HEK293T (cell line): Measurements from ENCODE around the gene OPHN1.

Experiments
- CTCF ChIA-PET: fragments of 350-600 bp; formaldehyde crosslinking; extraction: SDS; loops from one replicate; lab custom pipeline; 2021; ENCODE audit warnings: antibody characterized with exemption, inconsistent platforms; lab: Yijun Ruan, JAX
- POLR2A ChIA-PET: fragments of 350-600 bp; formaldehyde crosslinking; extraction: SDS; loops from one replicate; lab custom pipeline; 2020; ENCODE audit warnings: antibody characterized with exemption, inconsistent platforms; lab: Yijun Ruan, JAX
- DNase-seq: peaks from one replicate; pipeline ENCODE4 v3.0.0; 2012; ENCODE audit warnings: mixed read lengths; ENCODE audit errors: extremely low spot score
- ARNT ChIP-seq: fragments of 450-650 bp; IDR thresholded peaks from 2 replicates; pipeline ENCODE4 v1.6.1; 2017; ENCODE audit warnings: mild to moderate bottlenecking
- BHLHE40 ChIP-seq: fragments of 450-650 bp; IDR thresholded peaks from 2 replicates; pipeline ENCODE4 v1.6.1; 2016; ENCODE audit warnings: mild to moderate bottlenecking, moderate library complexity, borderline replicate concordance
- CTBP1 ChIP-seq: fragments of 450-650 bp; IDR thresholded peaks from 2 replicates; pipeline ENCODE4 v1.6.1; 2016; ENCODE audit warnings: borderline replicate concordance
- ELF4 ChIP-seq: fragments of 450-650 bp; IDR thresholded peaks from 2 replicates; pipeline ENCODE4 v1.6.1; 2017; ENCODE audit warnings: antibody characterized with exemption
- FOXA1 ChIP-seq: fragments of 450-650 bp; IDR thresholded peaks from 2 replicates; pipeline ENCODE4 v1.6.1; 2016; ENCODE audit warnings: mild to moderate bottlenecking
- FOXK2 ChIP-seq: fragments of 450-650 bp; IDR thresholded peaks from 2 replicates; pipeline ENCODE4 v1.6.1; 2016; ENCODE audit warnings: mild to moderate bottlenecking
- FOXM1 ChIP-seq: fragments of 450-650 bp; IDR thresholded peaks from 2 replicates; pipeline ENCODE4 v1.6.1; 2017; ENCODE audit warnings: mild to moderate bottlenecking, borderline replicate concordance
- HDGF ChIP-seq: fragments of 450-650 bp; IDR thresholded peaks from 2 replicates; pipeline ENCODE4 v1.6.1; 2017; ENCODE audit warnings: antibody characterized with exemption, borderline replicate concordance
- L3MBTL2 ChIP-seq: fragments of 450-650 bp; conservative IDR thresholded peaks from 2 replicates; pipeline ENCODE4 v1.6.1; 2016; ENCODE audit warnings: mild to moderate bottlenecking
- LEF1 ChIP-seq: fragments of 450-650 bp; IDR thresholded peaks from 2 replicates; pipeline ENCODE4 v1.6.1; 2017; ENCODE audit warnings: mild to moderate bottlenecking, borderline replicate concordance
- NFRKB ChIP-seq: fragments of 450-650 bp; IDR thresholded peaks from 2 replicates; pipeline ENCODE4 v1.6.1; 2016; ENCODE audit warnings: mild to moderate bottlenecking, moderate library complexity
- SP1 ChIP-seq: fragments of 450-650 bp; IDR thresholded peaks from 2 replicates; pipeline ENCODE4 v1.6.1; 2017
- SUZ12 ChIP-seq: fragments of 450-650 bp; IDR thresholded peaks from 2 replicates; pipeline ENCODE4 v1.6.1; 2016; ENCODE audit warnings: mild to moderate bottlenecking
- TARDBP ChIP-seq: fragments of 450-650 bp; IDR thresholded peaks from 2 replicates; pipeline ENCODE4 v1.6.1; 2016
- ZNF384 ChIP-seq: fragments of 450-650 bp; IDR thresholded peaks from 2 replicates; pipeline ENCODE4 v1.6.1; 2016
- TF ChIP-seq, protein P1 (sequence below): fragments of 450-650 bp; IDR thresholded peaks from 2 replicates; pipeline ENCODE4 v1.6.1; 2016

The OPHN1 gene

DNA sequence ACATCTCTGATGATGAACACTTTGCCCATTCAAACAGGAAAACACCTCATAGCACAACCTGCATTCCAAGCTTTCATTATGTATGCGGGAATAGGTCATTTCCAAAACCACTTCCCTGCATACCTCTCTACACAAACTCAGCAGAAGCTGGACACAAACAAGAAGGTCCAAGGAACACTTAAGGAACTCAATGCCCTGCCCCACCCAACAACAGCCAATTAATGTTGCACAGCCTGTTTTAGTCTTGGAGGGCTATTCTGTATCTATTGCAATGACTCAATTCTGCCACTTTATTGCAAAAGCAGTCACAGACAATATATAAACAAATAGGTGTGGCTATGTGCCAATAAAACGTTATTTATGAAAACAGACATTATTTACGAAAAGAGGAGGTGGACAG lies 16.7 kb downstream of the OPHN1 start:
- ChIA-PET CTCF (no interaction called here), POLR2A (no interaction called here)
- TF ChIP-seq SUZ12 (no peak), HDGF (no peak), SP1 (no peak), FOXA1 (no peak), LEF1 (no peak), ARNT (no peak), TARDBP (no peak), BHLHE40 (no peak), NFRKB (no peak), FOXK2 (no peak), L3MBTL2 (no peak), ZNF384 (no peak), FOXM1 (no peak), ELF4 (no peak), CTBP1 (no peak)
- TF ChIP-seq, protein P1, sequence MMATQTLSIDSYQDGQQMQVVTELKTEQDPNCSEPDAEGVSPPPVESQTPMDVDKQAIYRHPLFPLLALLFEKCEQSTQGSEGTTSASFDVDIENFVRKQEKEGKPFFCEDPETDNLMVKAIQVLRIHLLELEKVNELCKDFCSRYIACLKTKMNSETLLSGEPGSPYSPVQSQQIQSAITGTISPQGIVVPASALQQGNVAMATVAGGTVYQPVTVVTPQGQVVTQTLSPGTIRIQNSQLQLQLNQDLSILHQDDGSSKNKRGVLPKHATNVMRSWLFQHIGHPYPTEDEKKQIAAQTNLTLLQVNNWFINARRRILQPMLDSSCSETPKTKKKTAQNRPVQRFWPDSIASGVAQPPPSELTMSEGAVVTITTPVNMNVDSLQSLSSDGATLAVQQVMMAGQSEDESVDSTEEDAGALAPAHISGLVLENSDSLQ = no peak
- DNase-seq = no peak

DNA sequence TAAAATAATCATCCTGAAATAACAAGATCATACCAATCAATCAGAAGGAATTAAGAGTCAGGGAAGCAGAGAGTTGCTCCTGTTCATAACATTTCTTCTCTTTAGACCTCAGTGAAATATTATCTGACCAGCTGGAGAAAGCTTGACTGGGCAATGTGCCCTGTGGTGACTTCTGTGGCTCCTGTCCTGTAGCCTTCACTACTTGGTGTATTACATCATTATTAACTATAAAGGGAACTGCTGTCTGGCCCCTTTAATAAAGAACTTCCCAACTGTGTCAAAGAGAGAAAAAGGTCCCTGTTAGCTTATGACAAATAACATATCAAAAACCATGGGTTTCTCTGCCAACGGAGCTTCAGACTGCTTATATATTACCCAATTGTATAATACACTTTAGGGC lies 18.0 kb downstream of the OPHN1 start:
- ChIA-PET CTCF (no interaction called here), POLR2A (no interaction called here)
- no peak for DNase-seq
- TF ChIP-seq, protein P1 = no peak
- TF ChIP-seq FOXK2 (no peak), LEF1 (no peak), L3MBTL2 (no peak), ELF4 (no peak), BHLHE40 (no peak), ARNT (no peak), FOXM1 (no peak), FOXA1 (no peak), CTBP1 (no peak), SUZ12 (no peak)

DNA sequence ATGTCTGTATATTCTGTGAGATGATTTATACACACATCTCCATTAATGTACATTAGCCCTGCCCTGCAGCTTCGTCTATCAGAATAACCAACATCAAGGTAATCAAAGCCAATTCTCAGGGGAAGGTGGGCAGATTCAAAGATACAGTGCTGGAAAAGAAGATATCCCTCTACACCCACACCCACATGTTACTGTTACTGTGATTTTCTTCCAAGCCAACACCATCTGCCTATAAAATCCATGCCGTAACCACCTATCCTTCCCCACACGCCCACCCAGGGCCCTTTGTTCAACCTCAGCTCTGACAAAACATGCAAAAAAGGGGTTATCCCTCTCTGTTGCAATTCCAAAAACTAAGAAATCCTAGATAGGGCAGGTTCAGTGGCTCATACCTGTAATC lies 20.0 kb downstream of the OPHN1 start:
- no peak for DNase-seq
- TF ChIP-seq LEF1 (no peak), FOXA1 (no peak), TARDBP (no peak), NFRKB (no peak), ZNF384 (no peak), L3MBTL2 (no peak), SP1 (no peak)
- TF ChIP-seq, protein P1 = no peak
- CTCF ChIA-PET = no interaction called here
- POLR2A ChIA-PET = no interaction called here

DNA sequence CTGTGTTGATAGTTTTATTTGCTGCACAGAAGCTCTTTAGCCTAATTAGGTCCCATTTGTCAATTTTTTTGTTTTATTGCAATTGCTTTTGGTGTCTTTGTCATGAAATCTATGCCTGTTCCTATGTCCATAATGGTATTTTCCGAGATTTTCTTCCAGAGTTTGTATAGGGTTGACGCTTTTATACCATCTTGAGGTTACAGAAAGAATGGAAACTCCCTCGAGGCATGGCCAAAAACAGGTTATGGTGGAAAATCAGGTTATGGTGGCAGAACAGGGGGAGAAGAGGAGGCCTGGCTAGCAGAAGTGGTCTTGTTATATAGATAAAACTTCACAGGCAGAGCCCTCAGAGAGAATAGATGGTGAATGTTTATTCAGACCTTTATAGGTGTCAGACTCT lies 21.6 kb downstream of the OPHN1 start:
- ChIA-PET POLR2A (no interaction called here), CTCF (no interaction called here)
- TF ChIP-seq ELF4 = no peak
- no peak for TF ChIP-seq FOXA1
- TF ChIP-seq ARNT = no peak
- no peak for TF ChIP-seq LEF1
- TF ChIP-seq NFRKB = no peak
- TF ChIP-seq TARDBP = no peak
- no peak for TF ChIP-seq ZNF384
- no peak for TF ChIP-seq SUZ12
- TF ChIP-seq FOXM1 = no peak
- no peak for DNase-seq

DNA sequence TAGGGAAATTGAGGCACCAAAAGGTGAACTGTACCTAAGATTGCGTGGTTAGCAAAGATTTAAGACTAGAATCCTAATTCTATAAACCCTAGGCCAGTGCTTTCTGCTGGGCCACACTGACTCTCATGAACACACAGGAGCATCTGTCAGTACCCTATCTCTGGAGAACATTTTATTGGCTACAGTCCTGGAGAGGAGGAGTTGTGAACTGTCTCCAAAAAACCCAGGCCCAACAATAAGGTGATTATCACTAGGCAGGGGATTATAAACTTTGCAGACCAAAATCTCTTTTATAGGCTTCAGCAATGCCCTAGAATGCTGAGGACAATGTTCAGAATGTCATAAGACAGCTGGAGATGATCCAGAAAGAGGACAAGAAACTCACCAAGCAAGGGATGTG lies 24.1 kb downstream of the OPHN1 start:
- POLR2A ChIA-PET = no interaction called here
- CTCF ChIA-PET = no interaction called here
- TF ChIP-seq SUZ12 (no peak), ZNF384 (no peak), CTBP1 (no peak), TARDBP (no peak), L3MBTL2 (no peak), LEF1 (no peak), ARNT (no peak), FOXK2 (no peak), SP1 (no peak), FOXM1 (no peak), HDGF (no peak), ELF4 (no peak), BHLHE40 (no peak)
- TF ChIP-seq, protein P1 = no peak
- no peak for DNase-seq

DNA sequence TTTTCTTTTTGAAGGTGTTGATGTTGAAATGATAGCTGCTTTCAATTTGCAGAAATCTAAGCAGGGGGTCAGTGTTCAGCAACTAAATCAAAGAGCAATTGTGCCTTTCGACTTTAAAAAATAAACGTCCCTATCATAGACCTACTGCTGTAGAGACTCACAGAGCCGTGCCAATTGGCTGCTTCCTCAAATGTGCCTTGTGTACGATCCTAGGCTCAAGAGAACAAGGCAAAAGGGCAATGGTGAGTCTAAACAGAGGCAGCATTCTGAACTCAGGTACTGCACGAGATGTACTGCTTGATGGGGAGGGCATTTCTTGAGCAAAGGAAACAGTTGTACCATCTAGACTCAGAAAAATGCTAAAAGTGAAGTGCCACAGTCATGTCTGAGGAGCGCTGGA lies 29.8 kb downstream of the OPHN1 start:
- CTCF ChIA-PET = no interaction called here
- POLR2A ChIA-PET = no interaction called here
- no peak for DNase-seq
- no peak for TF ChIP-seq ARNT
- TF ChIP-seq, protein P1 = no peak
- TF ChIP-seq LEF1 = no peak
- TF ChIP-seq ELF4 = no peak
